Endothelial cell of umbilical vein (primary cell): ENCODE measurements around the gene SLC44A1.

ENCODE experiments used
- EZH2 ChIP-seq: IDR thresholded peaks from 2 replicates; pipeline ENCODE4 v1.6.1; 2012; ENCODE audit warnings: borderline replicate concordance, low read depth, mild to moderate bottlenecking, moderate library complexity, low read length, inconsistent platforms; ENCODE audit not compliant: severe bottlenecking
- JUN ChIP-seq: IDR thresholded peaks from 2 replicates; pipeline ENCODE4 v1.6.1; 2011; ENCODE audit warnings: borderline replicate concordance, low read depth; ENCODE audit not compliant: insufficient read length, insufficient read depth
- POLR2A ChIP-seq: IDR thresholded peaks from 2 replicates; pipeline ENCODE4 v1.6.1; 2012; ENCODE audit warnings: low read depth, mild to moderate bottlenecking, control low read depth, low read length
- POLR2AphosphoS5 ChIP-seq: IDR thresholded peaks from 2 replicates; pipeline ENCODE4 v1.6.1; 2012; ENCODE audit warnings: low read depth, mild to moderate bottlenecking, control low read depth, low read length, moderate library complexity; ENCODE audit not compliant: insufficient read depth
- TF ChIP-seq, protein P1 (sequence below), 2 donors: IDR thresholded peaks; 1 replicate in 1 of 2; 2 replicates in 1 of 2; pipeline ENCODE4 v1.5.1; 2011; ENCODE audit warnings: low read length in 2 of 2, mild to moderate bottlenecking in 2 of 2, moderate library complexity in 2 of 2, control low read depth in 1 of 2, inconsistent platforms in 1 of 2, low read depth in 1 of 2; ENCODE audit not compliant: insufficient read depth in 1 of 2; ENCODE audit errors: extremely low read depth in 1 of 2

DNA sequence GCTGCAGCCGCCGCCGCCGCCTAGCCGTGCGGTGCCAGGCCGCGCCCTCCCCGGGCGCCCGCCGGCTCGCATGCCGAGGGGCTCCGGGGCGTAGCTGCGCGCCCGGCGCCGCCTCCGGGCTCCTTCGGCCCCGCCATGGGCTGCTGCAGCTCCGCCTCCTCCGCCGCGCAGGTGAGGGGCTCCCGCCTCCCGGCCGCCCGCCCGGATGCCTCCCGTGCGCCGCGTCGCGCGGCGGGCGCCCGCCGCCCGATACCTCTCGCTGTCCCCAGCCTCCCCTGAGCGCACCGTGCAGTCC, 230 bp downstream of the SLC44A1 start:
- TF ChIP-seq, protein P1, sequence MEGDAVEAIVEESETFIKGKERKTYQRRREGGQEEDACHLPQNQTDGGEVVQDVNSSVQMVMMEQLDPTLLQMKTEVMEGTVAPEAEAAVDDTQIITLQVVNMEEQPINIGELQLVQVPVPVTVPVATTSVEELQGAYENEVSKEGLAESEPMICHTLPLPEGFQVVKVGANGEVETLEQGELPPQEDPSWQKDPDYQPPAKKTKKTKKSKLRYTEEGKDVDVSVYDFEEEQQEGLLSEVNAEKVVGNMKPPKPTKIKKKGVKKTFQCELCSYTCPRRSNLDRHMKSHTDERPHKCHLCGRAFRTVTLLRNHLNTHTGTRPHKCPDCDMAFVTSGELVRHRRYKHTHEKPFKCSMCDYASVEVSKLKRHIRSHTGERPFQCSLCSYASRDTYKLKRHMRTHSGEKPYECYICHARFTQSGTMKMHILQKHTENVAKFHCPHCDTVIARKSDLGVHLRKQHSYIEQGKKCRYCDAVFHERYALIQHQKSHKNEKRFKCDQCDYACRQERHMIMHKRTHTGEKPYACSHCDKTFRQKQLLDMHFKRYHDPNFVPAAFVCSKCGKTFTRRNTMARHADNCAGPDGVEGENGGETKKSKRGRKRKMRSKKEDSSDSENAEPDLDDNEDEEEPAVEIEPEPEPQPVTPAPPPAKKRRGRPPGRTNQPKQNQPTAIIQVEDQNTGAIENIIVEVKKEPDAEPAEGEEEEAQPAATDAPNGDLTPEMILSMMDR (IDR thresholded peaks at IDR 0.05; ENCODE audit: extremely low read depth in 1 of 2, insufficient read depth in 1 of 2, low read depth in 1 of 2, low read length in 2 of 2), result no peak
- TF ChIP-seq POLR2A, result no peak
- TF ChIP-seq EZH2, result no peak
- no peak for TF ChIP-seq JUN
- TF ChIP-seq POLR2AphosphoS5, result no peak
